Retinal pigment epithelial cell (primary cell): ENCODE measurements around the gene HIC1.

Experiments
- DNase-seq: peaks from one replicate; pipeline ENCODE4 v3.0.0-alpha.2; 2010; ENCODE audit warnings: low read depth
- H3K4me3 ChIP-seq: 2 replicates; pipeline ENCODE4 v1.5.1; 2011; ENCODE audit warnings: mild to moderate bottlenecking, low read length, control low read depth, moderate library complexity
- CTCF ChIP-seq: conservative IDR thresholded peaks from 2 replicates; pipeline ENCODE4 v1.5.1; 2011; ENCODE audit warnings: low read depth, low read length, control low read depth, inconsistent platforms

The HIC1 gene

GRCh38 chr17:2076087-2076984 is 21.4 kb downstream of the HIC1 start:
- DNase-seq = no peak
- no peak for TF ChIP-seq CTCF
- H3K4me3 ChIP-seq = no peak overlapping the region

- H3K4me3 ChIP-seq = no peak overlapping the region
- DNase-seq = no peak
- TF ChIP-seq CTCF = no peak
Observed at GRCh38 chr17:2077040-2077439, 22.1 kb downstream of the HIC1 start.

GRCh38 chr17:2081564-2081963 is 26.7 kb downstream of the HIC1 start:
- no peak overlapping the region for H3K4me3 ChIP-seq
- no peak for TF ChIP-seq CTCF
- no peak for DNase-seq

- no peak for TF ChIP-seq CTCF
- DNase-seq = no peak
- no peak overlapping the region for H3K4me3 ChIP-seq
Observed at GRCh38 chr17:2082003-2082781, 27.3 kb downstream of the HIC1 start.

GRCh38 chr17:2083613-2084035 is 28.7 kb downstream of the HIC1 start:
- no peak overlapping the region for H3K4me3 ChIP-seq
- DNase-seq = no peak
- no peak for TF ChIP-seq CTCF

- DNase-seq = no peak
- TF ChIP-seq CTCF = no peak
Observed at GRCh38 chr17:2084036-2084765, 29.3 kb downstream of the HIC1 start.

More at GRCh38 chr17:2084036-2084765, 29.3 kb downstream of the HIC1 start:
- H3K4me3 ChIP-seq = no peak overlapping the region
